Measurements from ENCODE around the gene RBP7.

- no peak for TF ChIP-seq CTCF (IDR thresholded peaks at IDR 0.05; ENCODE audit: low read depth, low read length)
- TF ChIP-seq EZH2phosphoT487 (IDR thresholded peaks at IDR 0.05; ENCODE audit: low read depth): no peak
Measured at GRCh38 chr1:10064416-10065343, 67.7 kb downstream of the RBP7 start.
